HCT116 (cell line): ENCODE data around the gene PARM1. TPM values are rescaled to one million over a fixed set of nuclear protein-coding genes. Genes with fewer than 3 reads are reported as not detected.

ENCODE experiments used
- ATAC-seq: fragments of 200-7000 bp; cut with Tn5 transposase; 2 replicates; pipeline ENCODE4 v1.9.1; 2020; ENCODE audit warnings: mild to moderate bottlenecking, moderate library complexity
- BruUV-seq: library from RNA; stranded (reverse); fragments of 400-500 nt; replicated peaks from 2 replicates; lab custom pipeline; 2021; lab: Mats Ljungman, UMichigan
- CTCF ChIA-PET: fragments of 300-600 bp; sonication (Branson Sonifier 250); formaldehyde crosslinking; loops from one replicate; lab custom pipeline; 2021; ENCODE audit warnings: antibody characterized with exemption; lab: Charles Lee
- POLR2A ChIA-PET: fragments of 300-600, 350-600 bp; sonication (Branson Sonifier 250); formaldehyde crosslinking; loops from one replicate; lab custom pipeline; 2021; ENCODE audit warnings: antibody characterized with exemption; lab: Charles Lee
- RAD21 ChIA-PET, 2 experiments: fragments of 300-600 bp; sonication (Branson Sonifier 250); formaldehyde crosslinking; loops; one replicate each; lab custom pipeline; 2023; ENCODE audit warnings: low total read pairs in 2 of 2; ENCODE audit not compliant: uncharacterized antibody in 2 of 2, unreplicated experiment in 2 of 2, low non-redundant PET in 1 of 2; lab: Charles Lee
- DNase-seq: peaks from one replicate; pipeline ENCODE4 v3.0.0-alpha.2; 2010; ENCODE audit warnings: low read depth, low spot score
- H2AFZ ChIP-seq: fragments of 200-600 bp; shearing (Covaris generic), sonication (generic); 2 replicates; pipeline ENCODE4 v1.6.1; 2017; ENCODE audit warnings: low read depth, mixed run types, mixed read lengths, antibody characterized with exemption, low read length; ENCODE audit not compliant: poor library complexity, severe bottlenecking
- H3K27ac ChIP-seq: 2 replicates; pipeline ENCODE4 v1.5.1; 2012; ENCODE audit warnings: low read depth, low read length
- H3K27me3 ChIP-seq: fragments of 200-600 bp; sonication (generic); 2 replicates; pipeline ENCODE4 v1.6.1; 2016; ENCODE audit warnings: mixed run types, low read length, mixed read lengths; ENCODE audit not compliant: insufficient read depth
- H3K36me3 ChIP-seq, 2 experiments: fragments of 200-500 bp in 1 of 2; fragments of 200-600 bp in 1 of 2; sonication (Bioruptor generic) in 1 of 2; sonication (generic) in 1 of 2; 2 replicates each; pipeline versions ENCODE4 v1.5.1 to v1.6.1; 2014 to 2016; ENCODE audit warnings: low read length in 2 of 2, inconsistent platforms in 1 of 2, mixed read lengths in 1 of 2, mixed run types in 1 of 2; ENCODE audit not compliant: insufficient read depth in 2 of 2, control insufficient read depth in 1 of 2
- H3K4me1 ChIP-seq, 2 experiments: fragments of 200-600 bp in 1 of 2; sonication (generic) in 1 of 2; 2 replicates each; pipeline versions ENCODE4 v1.5.1 to v1.6.1; 2012 to 2017; ENCODE audit warnings: low read length in 2 of 2, inconsistent platforms in 1 of 2, mild to moderate bottlenecking in 1 of 2, mixed read lengths in 1 of 2, mixed run types in 1 of 2, moderate library complexity in 1 of 2; ENCODE audit not compliant: insufficient read depth in 2 of 2, control insufficient read depth in 1 of 2
- H3K4me2 ChIP-seq: fragments of 200-600 bp; sonication (generic); 2 replicates; pipeline ENCODE4 v1.6.1; 2017; ENCODE audit warnings: mixed run types, low read length, mixed read lengths
- H3K4me3 ChIP-seq, 2 experiments: fragments of 200-600 bp in 1 of 2; sonication (generic) in 1 of 2; replicated peaks in 1 of 2; 2 replicates each; pipeline ENCODE4 v1.5.1; 2011 to 2016; ENCODE audit warnings: low read length in 2 of 2, control low read depth in 1 of 2, low read depth in 1 of 2, mild to moderate bottlenecking in 1 of 2, mixed read lengths in 1 of 2, mixed run types in 1 of 2
- H3K79me2 ChIP-seq: fragments of 200-600 bp; sonication (generic); 2 replicates; pipeline ENCODE4 v1.6.1; 2017; ENCODE audit warnings: mild to moderate bottlenecking, mixed run types, low read length, moderate library complexity, mixed read lengths; ENCODE audit not compliant: insufficient read depth
- H3K9ac ChIP-seq: fragments of 200-600 bp; sonication (generic); 2 replicates; pipeline ENCODE4 v1.6.1; 2016; ENCODE audit warnings: low read length, mixed read lengths
- H3K9me2 ChIP-seq: fragments of 200-600 bp; sonication (generic), shearing (Covaris generic); 2 replicates; pipeline ENCODE4 v1.6.1; 2017; ENCODE audit warnings: mixed run types, mild to moderate bottlenecking, moderate library complexity; ENCODE audit not compliant: insufficient read depth
- H3K9me3 ChIP-seq, 2 experiments: fragments of 200-500 bp in 1 of 2; fragments of 200-600 bp in 1 of 2; sonication (Bioruptor generic) in 1 of 2; sonication (generic) in 1 of 2; 2 replicates each; pipeline ENCODE4 v1.6.1; 2014 to 2017; ENCODE audit warnings: low read length in 2 of 2, mixed read lengths in 2 of 2, inconsistent platforms in 1 of 2, low read depth in 1 of 2, mild to moderate bottlenecking in 1 of 2, mixed run types in 1 of 2, moderate library complexity in 1 of 2; ENCODE audit not compliant: control insufficient read depth in 1 of 2, insufficient read depth in 1 of 2
- H4K20me1 ChIP-seq: fragments of 200-600 bp; sonication (generic), shearing (Covaris generic); 2 replicates; pipeline ENCODE4 v1.6.1; 2017; ENCODE audit warnings: mixed run types, mild to moderate bottlenecking, moderate library complexity; ENCODE audit not compliant: insufficient read depth
- CEBPB ChIP-seq: IDR thresholded peaks from 2 replicates; pipeline ENCODE4 v1.6.1; 2012; ENCODE audit warnings: low read depth
- CTCF ChIP-seq, 3 experiments: fragments of 200-600 bp in 1 of 3; sonication (generic) in 1 of 3; IDR thresholded peaks in 2 of 3; conservative IDR thresholded peaks in 1 of 3; 2 replicates each; pipeline ENCODE4 v1.5.1; 2012 to 2017; ENCODE audit warnings: low read depth in 2 of 3, low read length in 2 of 3, antibody characterized with exemption in 1 of 3, borderline replicate concordance in 1 of 3, control low read depth in 1 of 3, mild to moderate bottlenecking in 1 of 3, mixed read lengths in 1 of 3, mixed run types in 1 of 3, moderate library complexity in 1 of 3; ENCODE audit not compliant: insufficient read depth in 1 of 3
- EZH2 ChIP-seq: fragments of 200-600 bp; sonication (generic); IDR thresholded peaks from 2 replicates; pipeline ENCODE4 v1.6.1; 2017; ENCODE audit warnings: antibody characterized with exemption, mixed run types
- MAX ChIP-seq: IDR thresholded peaks from 2 replicates; pipeline ENCODE4 v1.6.1; 2012
- POLR2AphosphoS5 ChIP-seq: IDR thresholded peaks from 2 replicates; pipeline ENCODE4 v1.6.1; 2011; ENCODE audit warnings: mild to moderate bottlenecking, low read depth, low read length, moderate library complexity
- ZBTB33 ChIP-seq: IDR thresholded peaks from 2 replicates; pipeline ENCODE4 v1.6.1; 2011; ENCODE audit warnings: mild to moderate bottlenecking, low read length, moderate library complexity; ENCODE audit not compliant: insufficient replicate concordance; ENCODE audit errors: extremely low read depth
- intact Hi-C: fragments of 100-400 bp; cut with micrococcal nuclease; formaldehyde crosslinking; loops from 2 replicates; pipeline ENCODE4 v1.10.0; 2022
- total RNA-seq: library from RNA; stranded (reverse); gene quantifications from one replicate; pipeline ENCODE4 v1.2.1, GENCODE V29; 2021; ENCODE audit not compliant: unreplicated experiment

PARM1 gene
- total RNA-seq, 1 experiment from 2014 or later, result 11.7 TPM

- no peaks in the 10 kb centered on the region for H3K36me3 ChIP-seq
- no peaks in the 10 kb centered on the region for H3K27me3 ChIP-seq
- no peak for TF ChIP-seq EZH2
- peak in 2 of 3 experiments; percentile 33 to 48; a peak in 3 of 6 replicates for TF ChIP-seq CTCF (IDR thresholded peaks at IDR 0.05 in 2 of 3, conservative IDR thresholded peaks at IDR 0.05 in 1 of 3; ENCODE audit: borderline replicate concordance in 1 of 3, insufficient read depth in 1 of 3, low read depth in 2 of 3, low read length in 2 of 3)
- TF ChIP-seq MAX, result no peak
- no peaks in the 10 kb centered on the region for H4K20me1 ChIP-seq
- intact Hi-C loops, result no loop called here
- ChIA-PET POLR2A (no interaction called here), RAD21 (no interaction called here), CTCF (no interaction called here)
- H3K79me2 ChIP-seq, result no peaks in the 10 kb centered on the region
- no peak overlapping the region for H3K4me2 ChIP-seq
- no peaks in the 10 kb centered on the region for H3K9me3 ChIP-seq
- no peaks in the 10 kb centered on the region for H3K4me1 ChIP-seq
- no peak overlapping the region for H2AFZ ChIP-seq
- no peak for DNase-seq
- BruUV-seq, result no TSS peak
- H3K4me3 ChIP-seq, result no peak overlapping the region
- no peak overlapping the region for H3K9ac ChIP-seq
- peak; percentile 70 for ATAC-seq
- no peaks in the 10 kb centered on the region for H3K9me2 ChIP-seq
- H3K27ac ChIP-seq, result no peak overlapping the region
Observed at GRCh38 chr4:74969507-74970474, 36.9 kb downstream of the PARM1 start.

GRCh38 chr4:74970577-74970976 is 37.7 kb downstream of the PARM1 start:
- intact Hi-C loops, result no loop called here
- Histone ChIP-seq H4K20me1 (no peaks in the 10 kb centered on the region), H3K4me2 (no peak overlapping the region), H3K9ac (no peak overlapping the region), H3K4me1 (no peaks in the 10 kb centered on the region), H3K4me3 (no peak overlapping the region), H2AFZ (no peak overlapping the region), H3K27me3 (no peaks in the 10 kb centered on the region), H3K36me3 (no peaks in the 10 kb centered on the region), H3K9me2 (no peaks in the 10 kb centered on the region), H3K79me2 (no peaks in the 10 kb centered on the region), H3K9me3 (no peaks in the 10 kb centered on the region), H3K27ac (no peak overlapping the region)
- CTCF ChIA-PET, result no interaction called here
- BruUV-seq, result no TSS peak
- no peak for ATAC-seq
- POLR2A ChIA-PET, result no interaction called here
- RAD21 ChIA-PET, result no interaction called here
- DNase-seq, result no peak
- TF ChIP-seq CTCF (IDR thresholded peaks at IDR 0.05 in 2 of 3, conservative IDR thresholded peaks at IDR 0.05 in 1 of 3; ENCODE audit: borderline replicate concordance in 1 of 3, insufficient read depth in 1 of 3, low read depth in 2 of 3, low read length in 2 of 3) (no peak), POLR2AphosphoS5 (no peak), CEBPB (no peak), ZBTB33 (no peak)
